Fibroblast of villous mesenchyme (primary cell): ENCODE results near the gene DCDC1. TPM values are rescaled to one million over a fixed set of nuclear protein-coding genes. Genes with fewer than 3 reads are reported as not detected.

Experiments used
- DNase-seq: peaks from one replicate; pipeline ENCODE4 v3.0.0-alpha.2; 2010; ENCODE audit warnings: low read depth
- H3K4me3 ChIP-seq: 2 replicates; pipeline ENCODE4 v1.5.1; 2011; ENCODE audit warnings: low read depth, mild to moderate bottlenecking, low read length
- total RNA-seq: library from RNA; depleted of rRNA; stranded (reverse); fragments of >200 nt; gene quantifications from 2 replicates; pipeline ENCODE4 v1.2.3, GENCODE V29; 2012
- TF ChIP-seq, protein P1 (sequence below): IDR thresholded peaks from 2 replicates; pipeline ENCODE4 v1.5.1; 2012; ENCODE audit warnings: low read depth, mild to moderate bottlenecking, low read length; ENCODE audit not compliant: insufficient read depth

Gene DCDC1
- total RNA-seq, 1 donor: 0.43 TPM

DNA sequence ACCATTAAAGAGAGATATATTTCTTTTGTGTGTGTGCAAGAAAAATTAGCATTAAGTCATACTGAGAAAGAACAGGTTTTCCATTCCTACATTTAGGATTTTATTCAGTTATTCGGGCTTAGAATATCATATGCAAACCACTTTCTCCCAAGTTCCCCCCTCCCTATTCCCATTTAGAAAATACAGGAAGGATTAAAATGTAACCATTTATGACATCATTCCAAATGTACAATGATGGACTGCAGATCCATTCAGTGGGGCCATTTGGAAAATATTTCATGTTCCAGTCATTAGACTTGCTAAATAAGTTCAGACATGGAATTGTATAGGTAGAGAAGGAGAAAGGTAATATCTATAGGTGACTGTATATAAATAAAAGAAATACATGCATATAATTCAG lies 554.8 kb downstream of the DCDC1 start:
- no peak for DNase-seq

More for the DNA sequence above, 554.8 kb downstream of the DCDC1 start:
- H3K4me3 ChIP-seq: no peak overlapping the region
- TF ChIP-seq, protein P1, sequence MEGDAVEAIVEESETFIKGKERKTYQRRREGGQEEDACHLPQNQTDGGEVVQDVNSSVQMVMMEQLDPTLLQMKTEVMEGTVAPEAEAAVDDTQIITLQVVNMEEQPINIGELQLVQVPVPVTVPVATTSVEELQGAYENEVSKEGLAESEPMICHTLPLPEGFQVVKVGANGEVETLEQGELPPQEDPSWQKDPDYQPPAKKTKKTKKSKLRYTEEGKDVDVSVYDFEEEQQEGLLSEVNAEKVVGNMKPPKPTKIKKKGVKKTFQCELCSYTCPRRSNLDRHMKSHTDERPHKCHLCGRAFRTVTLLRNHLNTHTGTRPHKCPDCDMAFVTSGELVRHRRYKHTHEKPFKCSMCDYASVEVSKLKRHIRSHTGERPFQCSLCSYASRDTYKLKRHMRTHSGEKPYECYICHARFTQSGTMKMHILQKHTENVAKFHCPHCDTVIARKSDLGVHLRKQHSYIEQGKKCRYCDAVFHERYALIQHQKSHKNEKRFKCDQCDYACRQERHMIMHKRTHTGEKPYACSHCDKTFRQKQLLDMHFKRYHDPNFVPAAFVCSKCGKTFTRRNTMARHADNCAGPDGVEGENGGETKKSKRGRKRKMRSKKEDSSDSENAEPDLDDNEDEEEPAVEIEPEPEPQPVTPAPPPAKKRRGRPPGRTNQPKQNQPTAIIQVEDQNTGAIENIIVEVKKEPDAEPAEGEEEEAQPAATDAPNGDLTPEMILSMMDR: no peak

Other genes starting within 250 kb of the DCDC1 start
- gene DNAJC24, start 121 bp upstream of the DCDC1 start, total RNA-seq: 17.4 and 25.0 TPM in 2 replicates
- gene IMMP1L, start 139.9 kb upstream of the DCDC1 start, total RNA-seq: 9.1 and 13.5 TPM in 2 replicates
- 17.4 and 19.0 TPM in 2 replicates for gene ELP4, start 140.0 kb upstream of the DCDC1 start, total RNA-seq